GM12864 (cell line): ENCODE measurements around the gene DYNLL2.
"Not testable (repeated sequence)": the region's sequence is repeated elsewhere in the genome, so short reads cannot be mapped to it uniquely, and the experiment has no call there.

Source experiments
- DNase-seq: peaks from one replicate; pipeline ENCODE4 v3.0.0-alpha.2; 2011; ENCODE audit warnings: low read depth
- H3K4me3 ChIP-seq: 2 replicates; pipeline ENCODE4 v1.5.1; 2011; ENCODE audit warnings: mild to moderate bottlenecking, low read depth, low read length, control low read depth
- TF ChIP-seq, protein P1 (sequence below): IDR thresholded peaks from 2 replicates; pipeline ENCODE4 v1.5.1; 2011; ENCODE audit warnings: low read depth, mild to moderate bottlenecking, moderate library complexity, low read length, control low read depth, inconsistent platforms; ENCODE audit errors: missing control alignments

Gene DYNLL2

DNA sequence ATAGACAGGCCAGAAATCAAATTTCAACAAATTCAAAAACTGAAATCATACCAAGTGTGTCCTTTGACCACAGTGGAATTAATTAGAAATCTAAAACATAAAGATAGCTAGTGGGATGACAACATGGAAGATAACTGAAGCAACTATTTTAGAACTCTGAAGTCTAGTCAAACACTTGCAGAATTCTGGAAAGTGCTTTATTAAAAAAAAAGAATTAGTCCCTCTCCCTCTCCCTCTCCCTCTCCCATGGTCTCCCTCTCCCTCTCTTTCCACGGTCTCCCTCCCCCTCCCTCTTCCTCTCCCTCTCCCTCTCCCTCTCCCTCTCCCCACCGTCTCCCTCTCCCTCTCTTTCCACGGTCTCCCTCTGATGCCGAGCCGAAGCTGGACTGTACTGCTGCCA, 58.3 kb downstream of the DYNLL2 start:
- no peak for DNase-seq
- TF ChIP-seq, protein P1, sequence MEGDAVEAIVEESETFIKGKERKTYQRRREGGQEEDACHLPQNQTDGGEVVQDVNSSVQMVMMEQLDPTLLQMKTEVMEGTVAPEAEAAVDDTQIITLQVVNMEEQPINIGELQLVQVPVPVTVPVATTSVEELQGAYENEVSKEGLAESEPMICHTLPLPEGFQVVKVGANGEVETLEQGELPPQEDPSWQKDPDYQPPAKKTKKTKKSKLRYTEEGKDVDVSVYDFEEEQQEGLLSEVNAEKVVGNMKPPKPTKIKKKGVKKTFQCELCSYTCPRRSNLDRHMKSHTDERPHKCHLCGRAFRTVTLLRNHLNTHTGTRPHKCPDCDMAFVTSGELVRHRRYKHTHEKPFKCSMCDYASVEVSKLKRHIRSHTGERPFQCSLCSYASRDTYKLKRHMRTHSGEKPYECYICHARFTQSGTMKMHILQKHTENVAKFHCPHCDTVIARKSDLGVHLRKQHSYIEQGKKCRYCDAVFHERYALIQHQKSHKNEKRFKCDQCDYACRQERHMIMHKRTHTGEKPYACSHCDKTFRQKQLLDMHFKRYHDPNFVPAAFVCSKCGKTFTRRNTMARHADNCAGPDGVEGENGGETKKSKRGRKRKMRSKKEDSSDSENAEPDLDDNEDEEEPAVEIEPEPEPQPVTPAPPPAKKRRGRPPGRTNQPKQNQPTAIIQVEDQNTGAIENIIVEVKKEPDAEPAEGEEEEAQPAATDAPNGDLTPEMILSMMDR, result no peak
- no peak overlapping the region for H3K4me3 ChIP-seq

DNA sequence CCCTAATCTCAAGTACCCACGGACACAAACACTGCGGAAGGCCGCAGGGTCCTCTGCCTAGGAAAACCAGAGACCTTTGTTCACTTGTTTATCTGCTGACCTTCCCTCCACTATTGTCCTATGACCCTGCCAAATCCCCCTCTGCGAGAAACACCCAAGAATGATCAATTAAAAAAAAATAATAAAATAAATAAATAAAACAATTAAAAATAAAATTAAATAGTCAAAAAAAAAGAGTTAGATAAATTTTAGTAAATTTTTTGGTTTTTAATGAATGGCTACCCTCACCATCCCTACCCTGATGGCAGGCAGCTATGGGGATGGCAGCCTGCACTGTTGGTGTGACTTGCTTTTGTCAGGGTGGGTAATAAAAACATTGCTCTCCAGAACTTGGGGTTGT, 60.1 kb downstream of the DYNLL2 start:
- H3K4me3 ChIP-seq, DNase-seq: not testable (repeated sequence)

DNA sequence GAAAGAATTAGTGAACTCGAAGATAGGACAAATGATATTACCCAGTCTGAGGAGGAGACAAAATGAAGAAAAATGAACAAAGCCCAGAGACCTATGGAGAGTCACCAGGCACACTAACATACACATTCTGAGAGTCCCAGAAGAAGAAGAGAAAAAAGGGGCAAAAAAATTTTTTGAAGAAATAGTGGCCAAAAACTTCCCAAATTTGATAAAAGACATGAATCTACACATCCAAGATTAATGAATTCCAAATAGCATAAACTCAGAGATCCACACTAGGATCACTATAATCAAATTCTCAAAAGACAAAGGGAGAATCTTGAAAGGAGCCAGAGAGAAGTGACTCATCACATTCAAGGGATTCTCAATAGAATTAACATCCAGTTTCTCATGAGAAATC, 61.6 kb downstream of the DYNLL2 start:
- no peak for DNase-seq
- H3K4me3 ChIP-seq, result no peak overlapping the region
- TF ChIP-seq, protein P1, result no peak
